HepG2 (cell line): ENCODE results near the gene SH2D2A. TPM values are rescaled to one million over a fixed set of nuclear protein-coding genes. Genes with fewer than 3 reads are reported as not detected.

Experiments
- ATAC-seq: fragments of 200-7000 bp; cut with Tn5 transposase; 3 replicates; pipeline ENCODE4 v1.9.1; 2020; ENCODE audit warnings: mild to moderate bottlenecking, moderate library complexity
- BruUV-seq: library from RNA; stranded (reverse); fragments of 400-500 nt; replicated peaks from 2 replicates; lab custom pipeline; 2021; lab: Mats Ljungman, UMichigan
- CTCF ChIA-PET: fragments of 300-600 bp; formaldehyde crosslinking; extraction: SDS; loops from one replicate; lab custom pipeline; 2021; ENCODE audit warnings: low total read pairs, inconsistent platforms, low intra/inter-chr PET ratio; lab: Yijun Ruan, JAX
- POLR2A ChIA-PET: fragments of 350-600 bp; sonication (Branson Sonifier 250); formaldehyde crosslinking; loops from one replicate; lab custom pipeline; 2020; ENCODE audit warnings: antibody characterized with exemption, inconsistent platforms; lab: Yijun Ruan, JAX
- DNase-seq: peaks from one replicate; pipeline ENCODE4 v3.0.0-alpha.2; 2015; ENCODE audit warnings: low spot score
- FAIRE-seq: peaks from 3 replicates; lab custom pipeline; 2011; peaks lifted over from hg19 to GRCh38; lab: Jason Lieb, UNC
- H2AFZ ChIP-seq: one replicate; pipeline ENCODE4 v1.6.1; 2011; ENCODE audit warnings: low read length, inconsistent platforms
- H3K27ac ChIP-seq: fragments of 300-600 bp; 3 replicates; pipeline ENCODE4 v1.8.0; 2011; ENCODE audit warnings: mixed run types, mild to moderate bottlenecking, mixed read lengths, low read length, inconsistent platforms; ENCODE audit not compliant: insufficient read depth; ENCODE audit errors: extremely low read length
- H3K27me3 ChIP-seq, 2 experiments: fragments of 200-600 bp in 1 of 2; 2 replicates in 1 of 2; 3 replicates in 1 of 2; pipeline versions ENCODE4 v1.6.0 to v1.8.0; 2011; ENCODE audit warnings: low read length in 2 of 2, mild to moderate bottlenecking in 2 of 2, moderate library complexity in 2 of 2, inconsistent platforms in 1 of 2; ENCODE audit not compliant: insufficient read depth in 2 of 2, control insufficient read depth in 1 of 2
- H3K36me3 ChIP-seq, 2 experiments: fragments of 200-600 bp in 1 of 2; replicated peaks in 1 of 2; 2 replicates in 1 of 2; 3 replicates in 1 of 2; pipeline versions ENCODE4 v1.5.1 to v1.8.0; 2011; ENCODE audit warnings: low read length in 2 of 2, inconsistent platforms in 1 of 2; ENCODE audit not compliant: insufficient read depth in 2 of 2, control insufficient read depth in 1 of 2
- H3K4me1 ChIP-seq: 2 replicates; pipeline ENCODE4 v1.5.1; 2012; ENCODE audit warnings: low read length, inconsistent platforms; ENCODE audit not compliant: insufficient read depth
- H3K4me2 ChIP-seq: 2 replicates; pipeline ENCODE4 v1.6.0; 2011; ENCODE audit warnings: low read depth, low read length, inconsistent platforms
- H3K4me3 ChIP-seq, 3 experiments: fragments of 200-600 bp in 1 of 3; sonication (generic), shearing (Covaris generic) in 1 of 3; replicated peaks in 1 of 3; 2 replicates each; pipeline ENCODE4 v1.5.1; 2011 to 2016; ENCODE audit warnings: low read length in 3 of 3, inconsistent platforms in 2 of 3, low read depth in 2 of 3, mild to moderate bottlenecking in 2 of 3, control low read depth in 1 of 3, mixed read lengths in 1 of 3; ENCODE audit not compliant: insufficient read depth in 1 of 3
- H3K79me2 ChIP-seq: one replicate; pipeline ENCODE4 v1.6.1; 2011; ENCODE audit warnings: low read length, inconsistent platforms; ENCODE audit not compliant: insufficient read depth
- H3K9ac ChIP-seq: 2 replicates; pipeline ENCODE4 v1.6.0; 2011; ENCODE audit warnings: mild to moderate bottlenecking, low read depth, low read length, inconsistent platforms; ENCODE audit not compliant: insufficient read depth
- H3K9me3 ChIP-seq: 2 replicates; pipeline ENCODE4 v1.5.1; 2012; ENCODE audit warnings: mild to moderate bottlenecking, low read length
- H4K20me1 ChIP-seq: 2 replicates; pipeline ENCODE4 v1.6.0; 2011; ENCODE audit warnings: inconsistent platforms, mild to moderate bottlenecking, low read length, moderate library complexity; ENCODE audit not compliant: insufficient read depth
- ATF7 ChIP-seq, 2 experiments: fragments of 450-650 bp in 1 of 2; sonication (generic) in 1 of 2; formaldehyde crosslinking in 1 of 2; IDR thresholded peaks; 2 replicates each; pipeline versions ENCODE4 v1.4.0 to v1.6.1; 2016 to 2020; ENCODE audit warnings: antibody characterized with exemption in 1 of 2, mild to moderate bottlenecking in 1 of 2, missing genetic modification reagents in 1 of 2
- CREB3 ChIP-seq: sonication (generic); formaldehyde crosslinking; IDR thresholded peaks from 2 replicates; pipeline ENCODE4 v1.5.0; 2020; ENCODE audit warnings: missing genetic modification reagents
- FOSL2 ChIP-seq: sonication (generic); formaldehyde crosslinking; IDR thresholded peaks from 2 replicates; pipeline ENCODE4 v1.4.0; 2020; ENCODE audit warnings: missing genetic modification reagents
- SMAD1 ChIP-seq: sonication (generic); formaldehyde crosslinking; IDR thresholded peaks from 2 replicates; pipeline ENCODE4 v1.4.0; 2020; ENCODE audit warnings: missing genetic modification reagents, low read depth, mild to moderate bottlenecking, borderline replicate concordance
- ZNF260 ChIP-seq: sonication (generic); formaldehyde crosslinking; IDR thresholded peaks from 2 replicates; pipeline ENCODE4 v1.4.0; 2020; ENCODE audit warnings: missing genetic modification reagents, low read depth, mild to moderate bottlenecking, borderline replicate concordance
- ZNF558 ChIP-seq: sonication (generic); formaldehyde crosslinking; IDR thresholded peaks from 2 replicates; pipeline ENCODE4 v1.9.0; 2022; ENCODE audit warnings: mild to moderate bottlenecking, missing genetic modification reagents, borderline replicate concordance
- ZNF768 ChIP-seq: sonication (generic); formaldehyde crosslinking; IDR thresholded peaks from 2 replicates; pipeline ENCODE4 v1.4.0; 2020; ENCODE audit warnings: missing genetic modification reagents
- ZSCAN25 ChIP-seq: sonication (generic); formaldehyde crosslinking; IDR thresholded peaks from 2 replicates; pipeline ENCODE4 v1.8.0; 2022; ENCODE audit warnings: mild to moderate bottlenecking, missing genetic modification reagents
- WGBS: methylation state at CpG from one replicate; pipeline ENCODE4 v1.1.6; 2017; ENCODE audit warnings: low lambda C conversion rate; 5-methylcytosine and 5-hydroxymethylcytosine counted together
- in situ Hi-C: cut with HindIII; loops from 2 replicates; pipeline ENCODE4 v1.10.0; 2017; ENCODE audit warnings: low pct_unique_long_range_greater_than_20kb; ENCODE audit not compliant: extremely low pct_ligation_motif_present
- intact Hi-C: fragments of 100-400 bp; cut with micrococcal nuclease; formaldehyde crosslinking; loops from one replicate; pipeline ENCODE4 v1.10.0; 2022; ENCODE audit not compliant: unreplicated experiment
- polyA plus RNA-seq, 8 experiments: library from polyadenylated mRNA; depleted of rRNA in 3 of 8; stranded (reverse) in 7 of 8; unstranded in 1 of 8; fragments of >200 nt; fragmentation: Illumina TruSeq in 4 of 8; extraction: Trizol in 4 of 8; gene quantifications; 2 replicates each; pipeline versions ENCODE4 v1.2.1 to v1.2.3, GENCODE V29; 2011 to 2016; ENCODE audit warnings: low read depth in 4 of 8, missing spikeins in 1 of 8, mixed read lengths in 1 of 8; ENCODE audit not compliant: insufficient read depth in 1 of 8
- total RNA-seq, 5 experiments: library from RNA; depleted of rRNA; stranded (reverse); fragments of >200 nt; fragmentation: Illumina TruSeq; extraction: Trizol; gene quantifications; 2 replicates each; pipeline ENCODE4 v1.2.3, GENCODE V29; 2016; ENCODE audit warnings: low read depth in 1 of 5

SH2D2A gene
- total and polyA plus RNA-seq, 2 of the 13 experiments (the other 11 are each of a cell fraction or from before 2014, with no cell fraction given) = 0.57 to 0.73 TPM

GRCh38 chr1:156865865-156866248 lies 49.2 kb upstream of the SH2D2A start:
- intact Hi-C loops = loop anchor here (10.0 kb wide), 1 partner anchor 71 kb away; no protein-coding TSS in a partner anchor
- Histone ChIP-seq H3K27ac (no peak overlapping the region), H3K4me1 (no peaks in the 10 kb centered on the region), H2AFZ (no peak overlapping the region), H3K4me3 (no peak overlapping the region), H3K27me3 (peaks cover 14 to 70% of the 10 kb centered on the region in 2 experiments), H3K36me3 (no peaks in the 10 kb centered on the region), H3K79me2 (no peaks in the 10 kb centered on the region), H3K4me2 (no peak overlapping the region), H4K20me1 (no peaks in the 10 kb centered on the region), H3K9ac (no peak overlapping the region)
- POLR2A ChIA-PET = no interaction called here
- no peak for ATAC-seq
- FAIRE-seq = no peak
- no TSS peak for BruUV-seq
- no peak for DNase-seq
- 18% methylated on average over 4 of the region's 4 CpGs for WGBS
- no peak for TF ChIP-seq ZSCAN25 (CRISPR knock-in tag)
- peak; percentile 79; the same call in 1 of the 2 replicates for TF ChIP-seq ZNF768 (CRISPR knock-in tag)
- TF ChIP-seq ZNF260 = no peak
- TF ChIP-seq SMAD1 (CRISPR knock-in tag) = no peak
- TF ChIP-seq CREB3 = no peak
- 0 out of 2 replicates have a peak, but pooled peaks have one; percentile 20 for TF ChIP-seq ATF7 (IDR thresholded peaks at IDR 0.05)
- no peak for TF ChIP-seq ATF7 (CRISPR knock-in tag; IDR thresholded peaks at IDR 0.05)
- no peak for TF ChIP-seq ZNF558 (CRISPR knock-in tag)
- TF ChIP-seq, all 625 proteins: peak for 2
- no peaks in the 10 kb centered on the region for H3K9me3 ChIP-seq
- CTCF ChIA-PET = no interaction called here
- in situ Hi-C loops = loop anchor here (10.0 kb wide), 1 partner anchor 171 kb away; no protein-coding TSS in a partner anchor

DNA sequence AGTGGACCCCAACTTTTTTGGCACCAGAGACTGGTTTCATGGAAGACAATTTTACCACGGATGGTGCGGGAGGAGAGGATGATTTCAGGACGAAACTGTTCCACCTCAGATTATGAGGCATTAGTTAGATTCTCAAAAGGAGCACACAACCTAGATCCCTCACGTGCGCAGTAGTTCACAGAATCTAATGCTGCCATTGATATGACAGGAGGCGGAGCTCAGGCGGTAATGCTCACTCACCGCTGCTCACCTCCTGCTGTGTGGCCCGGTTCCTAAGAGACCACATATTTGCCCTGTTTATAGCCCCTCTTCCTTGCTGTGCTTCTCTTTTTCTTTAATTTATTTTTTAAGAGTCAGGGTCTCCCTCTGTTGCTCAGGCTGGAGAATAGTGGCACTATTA lies 48.6 kb upstream of the SH2D2A start:
- Histone ChIP-seq H3K4me2 (no peak overlapping the region), H3K4me3 (no peak overlapping the region), H3K36me3 (no peaks in the 10 kb centered on the region), H3K9ac (no peak overlapping the region), H3K79me2 (no peaks in the 10 kb centered on the region), H3K27me3 (peaks cover 14 to 72% of the 10 kb centered on the region in 2 experiments), H3K4me1 (peaks cover 4% of the 10 kb centered on the region), H4K20me1 (0 out of 2 replicates have a peak, but pooled peaks cover 2% of the 10 kb centered on the region), H3K27ac (no peak overlapping the region), H2AFZ (no peak overlapping the region), H3K9me3 (no peaks in the 10 kb centered on the region)
- DNase-seq (no peak), ATAC-seq (no peak), FAIRE-seq (no peak)
- in situ Hi-C loops (loop anchor here (10.0 kb wide), 1 partner anchor 170 kb away; no protein-coding TSS in a partner anchor), intact Hi-C loops (loop anchor here (10.0 kb wide), 1 partner anchor 70 kb away; no protein-coding TSS in a partner anchor)
- ChIA-PET POLR2A (no interaction called here), CTCF (no interaction called here)
- TF ChIP-seq FOSL2 (CRISPR knock-in tag) = no peak
- WGBS = 36% methylated on average over 9 of the region's 9 CpGs
- BruUV-seq = no TSS peak
